ENCODE results near the gene TRAPPC2L.

DNA sequence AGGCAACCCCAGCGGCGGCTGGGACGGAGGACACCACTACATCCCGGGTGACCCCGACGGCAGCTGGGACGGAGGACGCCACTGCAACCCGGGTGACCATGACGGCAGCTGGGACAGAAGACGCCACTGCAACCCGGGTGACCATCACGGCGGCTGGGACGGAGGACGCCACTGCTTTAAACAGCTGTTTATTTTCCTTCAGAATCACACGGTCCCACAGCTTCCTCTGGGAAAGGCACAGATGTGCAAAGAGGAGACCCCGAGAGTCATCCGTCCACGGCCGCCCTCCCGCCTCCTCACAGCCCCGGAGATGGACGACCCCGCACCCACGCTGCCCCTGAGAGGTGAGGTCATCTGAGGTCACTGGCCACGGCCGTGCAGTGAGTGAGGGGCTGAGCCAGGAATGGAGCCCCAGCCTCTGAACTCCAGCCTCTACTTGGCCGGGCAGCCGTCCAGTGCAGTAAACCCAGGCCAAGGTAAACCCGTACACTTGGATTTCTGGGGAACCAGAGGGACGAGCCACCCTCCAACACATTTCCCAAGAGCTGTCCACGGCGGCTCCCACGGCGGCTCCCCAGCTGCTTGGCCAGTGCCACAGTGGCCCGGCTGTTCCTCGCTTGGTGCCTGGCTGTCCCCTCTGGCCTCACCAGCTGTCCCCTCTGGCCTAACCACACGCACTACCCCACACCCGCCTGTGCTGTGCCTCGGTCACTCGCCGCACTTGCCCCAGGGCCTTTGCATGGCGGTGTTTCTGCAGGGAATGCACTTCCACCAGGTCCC, 52.7 kb downstream of the TRAPPC2L start:
- TF ChIP-seq, protein P1, sequence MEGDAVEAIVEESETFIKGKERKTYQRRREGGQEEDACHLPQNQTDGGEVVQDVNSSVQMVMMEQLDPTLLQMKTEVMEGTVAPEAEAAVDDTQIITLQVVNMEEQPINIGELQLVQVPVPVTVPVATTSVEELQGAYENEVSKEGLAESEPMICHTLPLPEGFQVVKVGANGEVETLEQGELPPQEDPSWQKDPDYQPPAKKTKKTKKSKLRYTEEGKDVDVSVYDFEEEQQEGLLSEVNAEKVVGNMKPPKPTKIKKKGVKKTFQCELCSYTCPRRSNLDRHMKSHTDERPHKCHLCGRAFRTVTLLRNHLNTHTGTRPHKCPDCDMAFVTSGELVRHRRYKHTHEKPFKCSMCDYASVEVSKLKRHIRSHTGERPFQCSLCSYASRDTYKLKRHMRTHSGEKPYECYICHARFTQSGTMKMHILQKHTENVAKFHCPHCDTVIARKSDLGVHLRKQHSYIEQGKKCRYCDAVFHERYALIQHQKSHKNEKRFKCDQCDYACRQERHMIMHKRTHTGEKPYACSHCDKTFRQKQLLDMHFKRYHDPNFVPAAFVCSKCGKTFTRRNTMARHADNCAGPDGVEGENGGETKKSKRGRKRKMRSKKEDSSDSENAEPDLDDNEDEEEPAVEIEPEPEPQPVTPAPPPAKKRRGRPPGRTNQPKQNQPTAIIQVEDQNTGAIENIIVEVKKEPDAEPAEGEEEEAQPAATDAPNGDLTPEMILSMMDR (IDR thresholded peaks at IDR 0.05): no peak
- no peak for TF ChIP-seq POLR2A (IDR thresholded peaks at IDR 0.05)
